Testis (tissue), 3 donors: Measurements from ENCODE around the gene TBK1. TPM values are rescaled to one million over a fixed set of nuclear protein-coding genes. Genes with fewer than 3 reads are reported as not detected.
"Not testable (repeated sequence)": the region's sequence is repeated elsewhere in the genome, so short reads cannot be mapped to it uniquely, and the experiment has no call there.

Experiments
- DNase-seq: peaks from one replicate; pipeline ENCODE4 v3.0.0-alpha.2; 2019
- H3K27ac ChIP-seq, 2 donors: fragments of 200-600 bp; sonication (generic); one replicate each; pipeline ENCODE4 v1.5.1; 2019
- H3K27me3 ChIP-seq: fragments of 200-600 bp; sonication (generic); one replicate; pipeline ENCODE4 v1.5.1; 2019
- H3K36me3 ChIP-seq: fragments of 200-600 bp; sonication (generic); one replicate; pipeline ENCODE4 v1.5.1; 2017; ENCODE audit warnings: low read depth; ENCODE audit errors: missing control alignments
- H3K4me1 ChIP-seq: fragments of 200-600 bp; sonication (generic); one replicate; pipeline ENCODE4 v1.5.1; 2019
- H3K4me3 ChIP-seq, 2 donors: fragments of 200-600 bp; sonication (generic); one replicate each; pipeline ENCODE4 v1.5.1; 2017 to 2019
- H3K9me3 ChIP-seq: fragments of 200-600 bp; sonication (generic); one replicate; pipeline ENCODE4 v1.5.1; 2017
- POLR2A ChIP-seq: fragments of 450-650 bp; IDR thresholded peaks from one replicate; pipeline ENCODE4 v1.6.1; 2017; ENCODE audit warnings: antibody characterized with exemption, mild to moderate bottlenecking, moderate library complexity
- WGBS, 2 donors: methylation state at CpG; one replicate each; pipeline ENCODE4 v1.1.5; 2018; 5-methylcytosine and 5-hydroxymethylcytosine counted together
- intact Hi-C: fragments of 100-400 bp; cut with DNase I; formaldehyde crosslinking; loops from one replicate; pipeline ENCODE4 v1.15.1; 2023; ENCODE audit warnings: low total_unique reads
- polyA plus RNA-seq: library from polyadenylated mRNA; stranded (reverse); fragments of 350-450 nt; fragmentation: Illumina TruSeq; extraction: RNeasy Lipid Tissue Mini Kit (QIAGEN cat#74804); gene quantifications from one replicate; pipeline ENCODE4 v1.2.3, GENCODE V29; 2014; ENCODE audit warnings: low read depth, low replicate concordance; ENCODE audit not compliant: insufficient read depth
- total RNA-seq, 2 donors: library from RNA; depleted of rRNA; stranded (reverse); fragments of >200 nt; gene quantifications; one replicate each; pipeline ENCODE4 v1.2.3, GENCODE V29; 2016
- TF ChIP-seq, protein P1 (sequence below), 3 experiments: fragments of 450-650 bp in 2 of 3; fragments of 200-600 bp in 1 of 3; sonication (generic) in 1 of 3; IDR thresholded peaks; one replicate each; pipeline ENCODE4 v1.5.1; 2016 to 2019; ENCODE audit warnings: antibody characterized with exemption in 3 of 3, mild to moderate bottlenecking in 2 of 3, moderate library complexity in 1 of 3

Gene TBK1
- total and polyA plus RNA-seq, 3 donors from 2014 or later: 32.0 to 48.3 (median 47.6) TPM

DNA sequence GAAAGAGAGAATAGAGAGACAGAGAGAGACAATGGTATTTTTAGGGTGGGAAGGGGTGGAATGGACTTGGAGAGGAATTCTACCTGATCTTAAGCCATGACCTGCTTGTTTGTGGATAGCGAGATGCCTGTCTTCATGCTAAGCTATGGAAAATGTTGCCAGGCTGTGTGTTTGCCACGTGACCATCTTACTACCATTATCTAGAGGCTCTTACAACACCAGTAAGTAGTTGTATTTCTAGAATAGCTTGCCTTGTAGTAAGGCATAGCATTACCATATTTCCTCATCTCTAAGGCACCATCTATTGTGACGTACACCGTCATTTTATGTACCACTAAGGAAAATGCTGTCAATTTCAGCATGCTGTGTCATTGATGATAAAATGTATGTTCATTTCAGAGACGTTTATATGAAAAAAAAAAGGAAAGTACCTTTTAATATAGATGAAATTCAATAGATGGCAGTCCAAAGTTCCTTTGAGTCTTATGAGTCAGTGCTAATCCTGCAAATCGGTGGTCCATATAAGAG lies 82.8 kb downstream of the TBK1 start:
- DNase-seq: no peak
- Histone ChIP-seq H3K4me3 (no peak overlapping the region), H3K9me3 (no peaks in the 10 kb centered on the region), H3K4me1 (no peaks in the 10 kb centered on the region), H3K36me3 (no peaks in the 10 kb centered on the region), H3K27ac (no peak overlapping the region), H3K27me3 (no peaks in the 10 kb centered on the region)
- WGBS, 2 donors: 85 to 90% methylated on average over 6 of the region's 6 CpGs
- TF ChIP-seq, protein P1, sequence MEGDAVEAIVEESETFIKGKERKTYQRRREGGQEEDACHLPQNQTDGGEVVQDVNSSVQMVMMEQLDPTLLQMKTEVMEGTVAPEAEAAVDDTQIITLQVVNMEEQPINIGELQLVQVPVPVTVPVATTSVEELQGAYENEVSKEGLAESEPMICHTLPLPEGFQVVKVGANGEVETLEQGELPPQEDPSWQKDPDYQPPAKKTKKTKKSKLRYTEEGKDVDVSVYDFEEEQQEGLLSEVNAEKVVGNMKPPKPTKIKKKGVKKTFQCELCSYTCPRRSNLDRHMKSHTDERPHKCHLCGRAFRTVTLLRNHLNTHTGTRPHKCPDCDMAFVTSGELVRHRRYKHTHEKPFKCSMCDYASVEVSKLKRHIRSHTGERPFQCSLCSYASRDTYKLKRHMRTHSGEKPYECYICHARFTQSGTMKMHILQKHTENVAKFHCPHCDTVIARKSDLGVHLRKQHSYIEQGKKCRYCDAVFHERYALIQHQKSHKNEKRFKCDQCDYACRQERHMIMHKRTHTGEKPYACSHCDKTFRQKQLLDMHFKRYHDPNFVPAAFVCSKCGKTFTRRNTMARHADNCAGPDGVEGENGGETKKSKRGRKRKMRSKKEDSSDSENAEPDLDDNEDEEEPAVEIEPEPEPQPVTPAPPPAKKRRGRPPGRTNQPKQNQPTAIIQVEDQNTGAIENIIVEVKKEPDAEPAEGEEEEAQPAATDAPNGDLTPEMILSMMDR (IDR thresholded peaks at IDR 0.05): no peak
- TF ChIP-seq POLR2A: no peak
- intact Hi-C loops: no loop called here

DNA sequence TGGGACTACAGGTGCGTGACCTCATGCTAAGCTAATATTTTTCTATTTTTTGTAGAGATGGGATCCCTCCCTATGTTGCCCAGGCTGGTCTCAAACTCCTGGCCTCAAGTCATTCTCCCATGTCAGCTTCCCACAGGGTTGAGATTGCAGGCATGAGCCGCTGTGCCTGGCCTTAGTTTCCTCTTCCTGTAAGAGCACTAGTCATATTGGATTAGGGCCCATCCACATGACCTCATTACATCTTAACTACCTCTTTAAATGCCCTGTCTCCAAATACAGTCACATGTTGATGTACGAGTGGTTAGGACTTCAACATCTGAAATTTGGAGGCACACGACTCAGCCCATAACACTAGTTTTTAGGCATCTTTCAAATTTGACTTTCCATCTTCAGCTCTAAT lies 86.2 kb downstream of the TBK1 start:
- intact Hi-C loops: no loop called here
- Histone ChIP-seq H3K36me3 (no peaks in the 10 kb centered on the region), H3K27me3 (no peaks in the 10 kb centered on the region), H3K27ac (no peak overlapping the region), H3K9me3 (no peaks in the 10 kb centered on the region), H3K4me1 (no peaks in the 10 kb centered on the region), H3K4me3 (no peak overlapping the region)
- no peak for DNase-seq
- TF ChIP-seq, protein P1 (IDR thresholded peaks at IDR 0.05): no peak
- TF ChIP-seq POLR2A: no peak
- WGBS, 2 donors: 84 to 91% methylated on average over 4 of the region's 4 CpGs

DNA sequence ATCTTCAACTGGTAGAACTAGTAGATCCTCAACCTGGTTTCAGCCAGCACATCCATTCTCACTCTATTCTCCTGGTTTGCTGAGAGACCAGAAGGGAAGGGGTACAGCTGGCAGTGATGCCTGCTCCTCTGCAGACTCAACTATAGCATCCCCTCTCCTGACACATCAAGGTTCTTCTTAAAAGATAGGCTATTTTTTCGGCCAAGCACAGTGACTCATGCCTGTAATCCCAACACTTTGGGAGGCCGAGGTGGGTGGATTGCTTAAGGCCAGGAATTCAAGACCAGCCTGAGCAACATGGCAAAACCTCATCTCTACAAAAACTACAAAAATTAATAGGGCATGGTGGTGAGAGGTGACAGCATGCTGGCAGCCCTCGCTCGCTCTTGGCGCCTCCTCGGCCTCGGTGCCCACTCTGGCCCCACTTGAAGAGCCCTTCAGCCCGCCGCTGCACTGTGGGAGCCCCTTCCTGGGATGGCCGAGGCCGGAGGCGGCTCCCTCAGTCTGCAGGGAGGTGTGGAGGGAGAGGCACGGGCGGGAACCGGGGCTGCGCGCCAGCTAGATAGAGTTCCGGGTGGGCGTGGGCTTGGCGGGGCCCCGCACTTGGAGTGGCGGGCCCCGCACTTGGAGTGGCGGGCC lies 90.6 kb downstream of the TBK1 start:
- WGBS, 2 donors: 45 to 58% methylated on average over 2 to 18 of the region's 24 CpGs
- H3K9me3 ChIP-seq, H3K27ac ChIP-seq, DNase-seq, H3K27me3 ChIP-seq, H3K36me3 ChIP-seq, intact Hi-C loops, H3K4me1 ChIP-seq: not testable (repeated sequence)
- H3K4me3 ChIP-seq: peak overlapping the region; percentile 9 to 29

DNA sequence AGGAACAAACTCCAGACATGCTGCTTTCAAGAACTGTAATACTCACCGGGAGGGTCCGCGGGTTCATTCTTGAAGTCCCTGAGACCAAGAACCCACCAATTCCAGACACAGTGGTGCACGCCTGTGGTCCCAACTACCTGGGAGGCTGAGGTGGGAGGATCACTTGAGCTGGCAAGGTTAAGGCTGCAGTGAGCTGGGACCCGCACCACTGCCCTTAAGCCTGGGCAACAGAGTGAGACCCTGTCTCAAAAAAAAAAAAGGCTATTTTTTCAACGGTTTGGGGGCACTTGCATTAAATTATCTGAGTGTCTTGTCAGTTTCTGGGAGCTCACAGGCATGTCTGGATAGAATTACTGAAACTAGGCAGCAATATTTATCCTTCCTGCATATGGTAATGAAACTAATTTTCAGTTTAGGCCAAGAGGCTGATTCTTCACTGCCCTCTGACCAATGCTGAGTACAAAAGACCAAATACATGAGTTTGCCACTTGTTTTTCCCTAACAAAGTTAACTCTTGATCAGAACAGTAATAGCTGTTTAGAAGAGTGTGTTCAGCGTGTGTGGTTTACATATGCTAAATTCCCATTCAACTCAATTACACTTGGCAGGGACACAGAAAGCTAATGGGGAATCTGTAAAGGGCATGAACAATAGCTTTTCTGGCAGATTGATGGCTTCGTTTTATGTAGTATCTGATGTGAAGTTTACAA lies 92.6 kb downstream of the TBK1 start:
- DNase-seq: no peak
- no peaks in the 10 kb centered on the region for H3K4me1 ChIP-seq
- no peaks in the 10 kb centered on the region for H3K27me3 ChIP-seq
- TF ChIP-seq, protein P1 (IDR thresholded peaks at IDR 0.05): no peak
- TF ChIP-seq POLR2A: no peak
- intact Hi-C loops: loop anchor here (5.0 kb wide), 1 partner anchor 148 kb away; no protein-coding TSS in a partner anchor
- no peaks in the 10 kb centered on the region for H3K36me3 ChIP-seq
- H3K9me3 ChIP-seq: no peaks in the 10 kb centered on the region
- no peak overlapping the region for H3K27ac ChIP-seq
- 58 to 72% methylated on average over 8 of the region's 8 CpGs for WGBS, 2 donors
- peak overlapping the region; percentile 17 to 29 for H3K4me3 ChIP-seq

DNA sequence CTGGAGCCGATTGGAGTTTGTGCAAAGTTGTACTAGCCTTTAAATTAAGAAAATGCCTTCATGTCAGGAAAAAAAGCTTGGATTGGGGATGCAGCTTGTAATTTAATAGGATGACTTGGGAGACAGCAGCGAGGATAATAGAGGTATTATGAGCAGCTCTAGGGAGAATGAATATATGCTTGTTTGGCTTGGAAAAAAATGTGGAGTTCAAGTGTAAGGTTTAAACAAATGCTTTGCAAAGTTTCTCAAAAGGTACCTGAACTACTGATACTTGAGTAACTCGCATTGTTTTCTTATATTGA lies 93.1 kb downstream of the TBK1 start:
- H3K4me1 ChIP-seq: no peaks in the 10 kb centered on the region
- H3K27ac ChIP-seq: no peak overlapping the region
- no peaks in the 10 kb centered on the region for H3K36me3 ChIP-seq
- TF ChIP-seq, protein P1 (IDR thresholded peaks at IDR 0.05): no peak
- no peak for TF ChIP-seq POLR2A
- no peaks in the 10 kb centered on the region for H3K27me3 ChIP-seq
- H3K4me3 ChIP-seq: no peak overlapping the region
- H3K9me3 ChIP-seq: no peaks in the 10 kb centered on the region
- 51 to 58% methylated on average over 3 of the region's 3 CpGs for WGBS, 2 donors
- DNase-seq: no peak
- intact Hi-C loops: loop anchor here (5.0 kb wide), 1 partner anchor 147 kb away; no protein-coding TSS in a partner anchor
